Activated CD8-positive, alpha-beta T cell treated with anti-CD3 and anti-CD28 coated beads, Interleukin-2, amount 10 ng/mL, durations not matched to agents 7 days and 5 days (primary cell): ENCODE results near the gene CRISP2. TPM values are rescaled to one million over a fixed set of nuclear protein-coding genes. Genes with fewer than 3 reads are reported as not detected.
"Not testable (repeated sequence)": the region's sequence is repeated elsewhere in the genome, so short reads cannot be mapped to it uniquely, and the experiment has no call there.

ENCODE experiments used
- ATAC-seq: fragments of 150-1000 bp; cut with Tn5 transposase; one replicate; pipeline ENCODE4 v1.10.0; 2021; ENCODE audit warnings: moderate library complexity
- CTCF ChIA-PET: fragments of 350-600 bp; sonication (Branson Sonifier 250); formaldehyde crosslinking; loops from one replicate; lab custom pipeline; 2021; ENCODE audit warnings: antibody characterized with exemption; lab: Charles Lee
- POLR2A ChIA-PET: fragments of 350-600 bp; sonication (Branson Sonifier 250); formaldehyde crosslinking; loops from one replicate; lab custom pipeline; 2021; ENCODE audit warnings: antibody characterized with exemption; lab: Charles Lee
- DNase-seq: peaks from one replicate; pipeline ENCODE4 v3.0.0-alpha.2; 2020
- H3K27ac Mint-ChIP-seq: one replicate; pipeline ENCODE4 v1.8.0; 2021; ENCODE audit warnings: mild to moderate bottlenecking, mixed read lengths
- H3K27me3 Mint-ChIP-seq: one replicate; pipeline ENCODE4 v1.8.0; 2021; ENCODE audit warnings: low read depth, mixed read lengths
- H3K36me3 Mint-ChIP-seq: one replicate; pipeline ENCODE4 v1.8.0; 2021; ENCODE audit warnings: low read depth, mixed read lengths
- H3K4me1 Mint-ChIP-seq: one replicate; pipeline ENCODE4 v1.8.0; 2021; ENCODE audit warnings: low read depth, mixed read lengths
- H3K4me3 Mint-ChIP-seq: one replicate; pipeline ENCODE4 v1.8.0; 2021; ENCODE audit warnings: mild to moderate bottlenecking, mixed read lengths
- H3K9me3 Mint-ChIP-seq: one replicate; pipeline ENCODE4 v1.8.0; 2022; ENCODE audit warnings: mixed read lengths; ENCODE audit not compliant: insufficient read depth
- total RNA-seq, 2 experiments: library from RNA; stranded (reverse); gene quantifications; one replicate each; pipeline ENCODE4 v1.2.3, GENCODE V29; 2021

Gene CRISP2
- total RNA-seq: not detected

- Mint-ChIP-seq H3K4me3 (no peak within 1 kb of the TSS), H3K27ac (no peak within 1 kb of the TSS), H3K36me3 (no peaks in the 10 kb centered on the region), H3K27me3 (no peaks in the 10 kb centered on the region), H3K4me1 (no peaks in the 10 kb centered on the region), H3K9me3 (no peaks in the 10 kb centered on the region)
- CTCF ChIA-PET: no interaction called here
- ATAC-seq (no peak), DNase-seq (no peak)
- POLR2A ChIA-PET: no interaction called here
Observed at GRCh38 chr6:49713346-49713745, at the start of gene CRISP2. Gene CRISP2, minus strand, starts transcription at chr6:49713543. Its CDS starts 4,347 bp downstream, at chr6:49709196.

GRCh38 chr6:49744259-49744658, 30.9 kb upstream of the CRISP2 start, which contains the start of gene CRISP3:
Gene CRISP3, minus strand, starts transcription at chr6:49744388. Its CDS starts 21 bp downstream, at chr6:49744367.
- ATAC-seq: no peak
- H3K36me3 Mint-ChIP-seq: no peaks in the 10 kb centered on the region
- no peak within 1 kb of the TSS for H3K27ac Mint-ChIP-seq
- H3K9me3 Mint-ChIP-seq: no peaks in the 10 kb centered on the region
- ChIA-PET CTCF (no interaction called here), POLR2A (no interaction called here)
- H3K27me3 Mint-ChIP-seq: no peaks in the 10 kb centered on the region
- no peaks in the 10 kb centered on the region for H3K4me1 Mint-ChIP-seq
- DNase-seq: no peak
- no peak within 1 kb of the TSS for H3K4me3 Mint-ChIP-seq

GRCh38 chr6:49743429-49743828, 30.1 kb upstream of the CRISP2 start:
- Mint-ChIP-seq H3K36me3 (no peaks in the 10 kb centered on the region), H3K27me3 (no peaks in the 10 kb centered on the region), H3K4me3 (no peak overlapping the region), H3K4me1 (no peaks in the 10 kb centered on the region), H3K9me3 (no peaks in the 10 kb centered on the region), H3K27ac (no peak overlapping the region)
- POLR2A ChIA-PET: no interaction called here
- DNase-seq (no peak), ATAC-seq (no peak)
- CTCF ChIA-PET: no interaction called here

- POLR2A ChIA-PET: no interaction called here
- Mint-ChIP-seq H3K4me1 (no peaks in the 10 kb centered on the region), H3K27ac (no peak overlapping the region), H3K27me3 (no peaks in the 10 kb centered on the region), H3K9me3 (no peaks in the 10 kb centered on the region), H3K36me3 (no peaks in the 10 kb centered on the region), H3K4me3 (no peak overlapping the region)
- CTCF ChIA-PET: no interaction called here
- DNase-seq: no peak
- no peak for ATAC-seq
Observed at GRCh38 chr6:49739423-49739822, 26.1 kb upstream of the CRISP2 start.

- Mint-ChIP-seq H3K9me3 (no peaks in the 10 kb centered on the region), H3K36me3 (no peaks in the 10 kb centered on the region), H3K27ac (no peak overlapping the region), H3K4me3 (no peak overlapping the region), H3K27me3 (no peaks in the 10 kb centered on the region), H3K4me1 (no peaks in the 10 kb centered on the region)
- no peak for DNase-seq
- ChIA-PET CTCF (no interaction called here), POLR2A (no interaction called here)
- ATAC-seq: no peak
Observed at GRCh38 chr6:49736017-49736508, 22.7 kb upstream of the CRISP2 start.

- no peaks in the 10 kb centered on the region for H3K27me3 Mint-ChIP-seq
- H3K36me3 Mint-ChIP-seq: no peaks in the 10 kb centered on the region
- DNase-seq (no peak), ATAC-seq (no peak)
- CTCF ChIA-PET: interaction anchor here (1.4 kb wide), 1 partner anchor 13 kb away, joined by 3 read pairs; no protein-coding TSS in a partner anchor
- H3K4me3 Mint-ChIP-seq: no peak overlapping the region
- POLR2A ChIA-PET: no interaction called here
- no peaks in the 10 kb centered on the region for H3K4me1 Mint-ChIP-seq
- H3K9me3 Mint-ChIP-seq: no peaks in the 10 kb centered on the region
- H3K27ac Mint-ChIP-seq: no peak overlapping the region
Observed at GRCh38 chr6:49733680-49734079, 20.3 kb upstream of the CRISP2 start.

GRCh38 chr6:49732781-49733180, 19.4 kb upstream of the CRISP2 start:
- CTCF ChIA-PET: interaction anchor here (1.4 kb wide), 1 partner anchor 14 kb away, joined by 3 read pairs; no protein-coding TSS in a partner anchor
- no peak overlapping the region for H3K4me3 Mint-ChIP-seq
- H3K9me3 Mint-ChIP-seq: no peaks in the 10 kb centered on the region
- H3K27me3 Mint-ChIP-seq: no peaks in the 10 kb centered on the region
- POLR2A ChIA-PET: no interaction called here
- no peak for DNase-seq
- no peak for ATAC-seq
- no peaks in the 10 kb centered on the region for H3K36me3 Mint-ChIP-seq
- H3K27ac Mint-ChIP-seq: no peak overlapping the region
- H3K4me1 Mint-ChIP-seq: no peaks in the 10 kb centered on the region

- ATAC-seq (no peak), DNase-seq (no peak)
- H3K27me3 Mint-ChIP-seq: no peaks in the 10 kb centered on the region
- no peak overlapping the region for H3K4me3 Mint-ChIP-seq
- H3K9me3 Mint-ChIP-seq: no peaks in the 10 kb centered on the region
- ChIA-PET POLR2A (no interaction called here), CTCF (no interaction called here)
- H3K4me1 Mint-ChIP-seq: no peaks in the 10 kb centered on the region
- no peak overlapping the region for H3K27ac Mint-ChIP-seq
- no peaks in the 10 kb centered on the region for H3K36me3 Mint-ChIP-seq
Observed at GRCh38 chr6:49730251-49730650, 16.9 kb upstream of the CRISP2 start.

GRCh38 chr6:49723917-49724316, 10.6 kb upstream of the CRISP2 start:
- H3K27me3 Mint-ChIP-seq, ATAC-seq, H3K36me3 Mint-ChIP-seq, DNase-seq, H3K4me1 Mint-ChIP-seq, POLR2A ChIA-PET, H3K4me3 Mint-ChIP-seq, H3K27ac Mint-ChIP-seq, CTCF ChIA-PET, H3K9me3 Mint-ChIP-seq: not testable (repeated sequence)

- no peak overlapping the region for H3K27ac Mint-ChIP-seq
- H3K9me3 Mint-ChIP-seq: peaks cover 5% of the 10 kb centered on the region
- DNase-seq (no peak), ATAC-seq (no peak)
- no peaks in the 10 kb centered on the region for H3K36me3 Mint-ChIP-seq
- H3K4me3 Mint-ChIP-seq: no peak overlapping the region
- CTCF ChIA-PET: no interaction called here
- POLR2A ChIA-PET: no interaction called here
- no peaks in the 10 kb centered on the region for H3K4me1 Mint-ChIP-seq
- H3K27me3 Mint-ChIP-seq: no peaks in the 10 kb centered on the region
Observed at GRCh38 chr6:49721297-49721696, 8.0 kb upstream of the CRISP2 start.

- ATAC-seq: no peak
- Mint-ChIP-seq H3K36me3 (no peaks in the 10 kb centered on the region), H3K4me3 (no peak overlapping the region), H3K27me3 (no peaks in the 10 kb centered on the region), H3K4me1 (no peaks in the 10 kb centered on the region), H3K9me3 (peaks cover 5% of the 10 kb centered on the region), H3K27ac (no peak overlapping the region)
- CTCF ChIA-PET: no interaction called here
- POLR2A ChIA-PET: no interaction called here
- DNase-seq: no peak
Observed at GRCh38 chr6:49720372-49720771, 7.0 kb upstream of the CRISP2 start.

GRCh38 chr6:49698478-49698877, 14.9 kb downstream of the CRISP2 start:
- no peaks in the 10 kb centered on the region for H3K36me3 Mint-ChIP-seq
- H3K27me3 Mint-ChIP-seq: no peaks in the 10 kb centered on the region
- H3K27ac Mint-ChIP-seq: no peak overlapping the region
- POLR2A ChIA-PET: no interaction called here
- ATAC-seq (no peak), DNase-seq (no peak)
- no peak overlapping the region for H3K4me3 Mint-ChIP-seq
- peaks cover 4% of the 10 kb centered on the region for H3K9me3 Mint-ChIP-seq
- CTCF ChIA-PET: no interaction called here
- H3K4me1 Mint-ChIP-seq: no peaks in the 10 kb centered on the region

GRCh38 chr6:49693512-49693911, 19.8 kb downstream of the CRISP2 start:
- ChIA-PET POLR2A (no interaction called here), CTCF (no interaction called here)
- H3K36me3 Mint-ChIP-seq: no peaks in the 10 kb centered on the region
- ATAC-seq: no peak
- H3K27me3 Mint-ChIP-seq: no peaks in the 10 kb centered on the region
- H3K27ac Mint-ChIP-seq: no peak overlapping the region
- no peak for DNase-seq
- no peaks in the 10 kb centered on the region for H3K4me1 Mint-ChIP-seq
- H3K9me3 Mint-ChIP-seq: peaks cover 7% of the 10 kb centered on the region
- H3K4me3 Mint-ChIP-seq: no peak overlapping the region
